Measurements from ENCODE around the gene CKS2. TPM values are rescaled to one million over a fixed set of nuclear protein-coding genes. Genes with fewer than 3 reads are reported as not detected.
A peak's percentile ranks its signal among the peaks of the same experiment; 100 is the strongest.

Gene CKS2
- total RNA-seq, 2 donors from 2014 or later: 4.2 to 8.6 TPM

DNA sequence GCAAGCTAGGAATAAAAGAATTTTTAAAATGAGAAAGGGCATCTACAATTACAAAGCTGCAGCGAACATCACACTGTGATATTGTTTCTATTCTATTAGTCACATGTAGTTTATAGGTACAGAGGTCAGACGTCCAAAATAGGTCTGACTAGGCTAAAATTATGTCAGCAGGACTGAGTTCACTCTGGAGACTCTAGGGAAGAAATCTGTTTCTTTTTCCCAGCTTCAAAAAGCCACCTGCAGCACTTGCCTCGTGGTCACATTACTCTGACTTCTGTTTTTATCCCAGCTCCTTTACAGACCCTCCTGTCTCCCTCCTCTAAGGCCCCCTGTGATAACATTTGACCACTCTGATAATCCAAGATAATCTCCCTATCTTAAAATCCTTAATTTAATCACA, 5.1 kb upstream of the CKS2 start:
- intact Hi-C loops (cut with DNase I): no loop called here
- DNase-seq (no peak), ATAC-seq (no peak)

DNA sequence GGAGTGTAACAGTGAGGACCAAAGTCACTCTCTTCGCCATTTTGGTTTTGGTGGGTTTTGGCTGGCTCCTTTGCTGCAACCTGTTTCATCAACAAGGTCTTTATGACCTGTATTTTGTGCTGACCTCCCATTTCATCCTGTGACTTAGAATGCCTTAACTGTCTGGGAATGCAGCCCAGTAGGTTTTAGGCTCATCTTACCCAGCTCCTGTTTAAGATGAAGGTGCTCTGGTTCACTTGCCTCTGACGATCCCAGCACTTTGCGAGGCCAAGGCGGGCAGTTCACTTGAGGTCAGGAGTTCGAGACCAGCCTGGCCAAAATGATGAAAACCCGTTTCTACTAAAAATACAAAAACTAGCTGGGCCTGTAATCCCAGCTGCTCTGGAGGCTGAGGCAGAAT, 1.8 kb upstream of the CKS2 start:
- ATAC-seq: no peak
- intact Hi-C loops (cut with DNase I): no loop called here

DNA sequence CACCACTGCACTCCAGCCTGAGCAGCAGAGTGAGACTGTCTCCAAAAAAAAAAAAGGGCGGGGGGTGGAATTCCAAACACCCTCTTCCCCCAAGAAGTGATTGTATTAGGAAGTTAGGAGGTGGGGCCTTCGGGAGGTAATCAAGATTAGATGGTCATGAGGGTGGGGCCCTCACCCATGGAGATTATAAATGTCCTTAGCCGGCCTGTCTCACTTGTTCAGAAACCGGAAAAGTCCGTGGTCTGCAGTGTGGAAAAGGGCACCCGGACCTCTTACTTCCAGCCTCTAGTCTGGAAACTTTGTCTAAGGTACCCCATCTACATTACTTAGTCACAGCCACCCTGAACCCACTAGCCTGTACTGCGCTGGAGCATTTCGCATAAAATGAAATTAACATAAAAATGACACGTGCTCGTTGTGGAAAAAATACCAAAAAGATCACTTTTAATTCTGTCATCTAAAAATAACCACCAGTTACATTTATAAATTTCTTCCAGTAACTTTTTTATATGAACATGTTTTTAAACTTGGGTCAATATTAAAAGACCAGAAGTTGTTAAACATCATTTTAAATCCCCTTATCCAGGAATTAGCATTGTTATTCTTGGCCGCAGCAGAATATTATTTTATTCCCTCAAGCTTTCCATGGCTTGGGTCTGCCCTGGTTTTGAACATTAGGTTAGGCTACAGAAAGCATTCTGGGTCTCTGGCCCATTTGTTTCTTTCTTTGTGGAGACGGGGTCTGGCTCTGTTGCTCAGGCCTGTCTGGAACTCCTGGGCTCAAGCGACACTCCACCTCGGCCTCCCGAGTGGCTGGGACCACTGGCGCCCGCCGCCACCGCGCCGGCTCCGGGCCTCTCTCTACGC, 1.2 kb upstream of the CKS2 start:
- intact Hi-C loops (cut with DNase I): no loop called here
- ATAC-seq (no peak), DNase-seq (peak; percentile 36)

More for the DNA sequence above, 1.8 kb upstream of the CKS2 start:
- no peak for DNase-seq

DNA sequence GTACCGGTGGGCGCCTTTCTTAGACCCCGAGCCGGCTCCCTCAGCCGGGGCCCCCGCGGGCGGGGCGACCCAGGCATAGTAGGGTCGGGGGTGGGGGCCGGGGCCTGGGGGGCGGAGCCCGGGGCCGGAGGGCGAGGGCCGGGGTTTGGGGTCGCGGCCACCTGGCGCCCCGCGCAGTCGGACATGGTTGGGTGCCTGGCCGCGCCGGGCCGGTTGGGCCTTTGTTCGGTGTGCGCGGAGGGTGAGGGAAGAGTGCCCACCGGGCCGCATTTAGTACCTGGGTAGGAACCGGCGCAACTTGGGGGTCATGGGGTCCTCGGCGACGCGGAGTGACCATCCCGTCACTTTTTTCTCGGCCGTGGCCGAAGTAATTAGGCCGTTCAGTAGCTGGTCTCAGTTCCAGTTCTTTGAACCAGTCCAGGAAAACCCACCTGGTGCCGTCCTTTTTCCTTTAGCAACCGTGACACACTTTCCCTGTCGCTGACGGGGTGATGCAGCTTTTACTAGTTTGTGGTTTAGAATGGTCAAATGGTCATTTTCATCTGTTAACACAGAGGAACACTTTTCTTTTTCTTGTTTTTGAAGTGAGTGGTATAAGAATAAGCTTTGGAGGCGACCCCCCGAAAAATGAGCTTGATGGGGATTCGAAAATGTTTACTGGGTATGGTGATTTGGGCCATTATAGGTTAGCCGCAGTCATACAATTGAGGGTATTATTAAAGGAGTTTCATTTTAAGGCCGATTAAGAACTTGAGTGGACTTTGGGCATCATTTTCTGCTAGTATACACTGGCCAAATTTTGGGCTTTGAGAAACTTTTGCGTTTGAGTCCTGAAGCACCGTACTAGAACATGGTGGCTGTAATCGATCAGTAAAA, 589 bp downstream of the CKS2 start:
- intact Hi-C loops (cut with DNase I): no loop called here
- peak; percentile 38 for DNase-seq

DNA sequence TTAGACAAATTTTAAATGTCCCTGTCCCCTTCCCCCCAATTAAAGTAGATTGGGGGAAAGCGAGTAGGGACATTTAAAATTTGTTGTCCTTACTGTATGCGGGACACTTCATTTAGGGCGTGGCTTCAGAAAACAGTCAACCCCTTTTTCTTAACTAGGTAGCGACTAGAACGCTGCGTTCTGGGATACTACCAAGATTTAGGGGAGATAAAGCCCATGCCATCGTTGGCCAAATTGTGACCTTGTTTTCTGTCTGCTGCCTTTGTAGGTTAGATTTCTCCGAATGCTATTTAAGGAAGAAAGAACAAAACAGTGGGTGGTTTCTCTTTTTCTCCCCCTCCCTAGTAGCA, 1.2 kb downstream of the CKS2 start:
- no peak for ATAC-seq
- intact Hi-C loops (cut with DNase I): no loop called here
- DNase-seq: no peak

More for the DNA sequence above, 589 bp downstream of the CKS2 start:
- peak in 1 of 2 donors; percentile 2 for ATAC-seq

DNA sequence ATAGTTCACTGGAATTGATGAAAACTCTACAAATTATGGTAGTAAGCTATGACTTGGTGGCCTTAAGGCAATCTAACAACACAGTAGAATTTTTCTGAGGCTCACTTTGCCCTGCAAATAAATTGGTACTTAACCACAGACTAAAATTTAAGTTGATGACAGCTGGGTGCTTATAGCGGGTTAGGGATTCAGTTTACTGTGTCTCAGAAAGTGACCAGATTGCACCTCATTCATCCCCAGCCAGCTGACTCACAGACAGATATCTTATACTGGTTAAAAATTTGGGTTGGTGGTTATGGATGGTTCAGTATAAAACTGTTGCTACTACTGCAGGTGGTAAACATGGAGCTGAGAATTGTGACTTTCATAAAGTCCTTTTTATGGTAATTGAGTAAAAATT, 2.8 kb downstream of the CKS2 start:
- no peak for DNase-seq
- no peak for ATAC-seq
- intact Hi-C loops (cut with DNase I): no loop called here

DNA sequence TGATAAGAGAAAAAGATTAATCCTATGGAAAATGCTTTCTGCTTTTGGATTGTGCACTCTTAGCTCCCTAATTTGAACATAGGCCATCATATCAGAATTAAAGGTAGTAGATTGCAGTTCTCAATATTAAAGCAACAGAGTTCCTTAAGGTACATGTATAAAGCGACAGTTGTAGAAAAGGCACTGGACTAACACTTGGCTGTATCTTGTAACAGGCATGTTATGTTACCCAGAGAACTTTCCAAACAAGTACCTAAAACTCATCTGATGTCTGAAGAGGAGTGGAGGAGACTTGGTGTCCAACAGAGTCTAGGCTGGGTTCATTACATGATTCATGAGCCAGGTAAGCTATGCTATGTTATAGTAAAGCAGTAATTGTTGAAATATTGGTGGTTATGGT, 4.0 kb downstream of the CKS2 start:
- intact Hi-C loops (cut with DNase I): no loop called here
- DNase-seq: no peak
- no peak for ATAC-seq

DNA sequence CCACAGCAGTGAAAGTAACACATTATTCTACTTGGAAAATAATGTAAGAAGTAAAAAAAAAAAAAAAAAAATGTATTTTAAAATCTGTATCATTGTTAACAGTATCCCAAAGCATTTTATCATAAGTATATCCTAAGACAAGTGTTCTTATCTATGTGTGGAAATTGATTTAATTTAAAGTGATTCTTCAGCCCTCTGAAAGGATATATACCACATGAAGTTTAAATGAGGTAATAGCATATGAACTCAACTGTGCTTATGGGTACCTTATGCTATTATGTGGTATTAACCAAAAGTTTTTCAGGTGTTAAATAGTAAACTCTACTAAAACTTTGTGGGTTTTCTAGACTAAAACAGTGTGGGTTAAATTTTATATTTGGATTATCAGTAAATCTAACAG, 4.5 kb downstream of the CKS2 start:
- intact Hi-C loops (cut with DNase I): no loop called here
- ATAC-seq: no peak
- DNase-seq: no peak

DNA sequence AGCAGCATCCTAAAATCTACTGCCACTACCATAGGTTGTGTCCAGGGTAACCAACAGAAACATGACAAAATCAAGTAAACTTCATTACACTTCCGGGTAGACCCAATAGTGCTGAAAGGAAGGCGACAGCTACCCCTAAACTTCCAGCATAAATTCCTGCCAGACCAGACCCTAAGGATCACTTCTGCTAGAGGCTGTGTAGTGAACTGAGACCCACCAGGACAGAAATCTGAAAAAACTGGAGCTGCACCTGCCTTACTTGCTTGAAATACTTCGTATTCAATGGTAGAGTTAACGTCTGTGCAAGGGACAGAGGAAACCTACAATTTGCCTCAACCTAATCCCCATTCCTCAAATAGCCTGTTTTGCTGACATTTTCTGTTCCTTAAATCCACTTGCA, 6.3 kb downstream of the CKS2 start:
- no peak for DNase-seq
- intact Hi-C loops (cut with DNase I): no loop called here
- ATAC-seq: no peak

DNA sequence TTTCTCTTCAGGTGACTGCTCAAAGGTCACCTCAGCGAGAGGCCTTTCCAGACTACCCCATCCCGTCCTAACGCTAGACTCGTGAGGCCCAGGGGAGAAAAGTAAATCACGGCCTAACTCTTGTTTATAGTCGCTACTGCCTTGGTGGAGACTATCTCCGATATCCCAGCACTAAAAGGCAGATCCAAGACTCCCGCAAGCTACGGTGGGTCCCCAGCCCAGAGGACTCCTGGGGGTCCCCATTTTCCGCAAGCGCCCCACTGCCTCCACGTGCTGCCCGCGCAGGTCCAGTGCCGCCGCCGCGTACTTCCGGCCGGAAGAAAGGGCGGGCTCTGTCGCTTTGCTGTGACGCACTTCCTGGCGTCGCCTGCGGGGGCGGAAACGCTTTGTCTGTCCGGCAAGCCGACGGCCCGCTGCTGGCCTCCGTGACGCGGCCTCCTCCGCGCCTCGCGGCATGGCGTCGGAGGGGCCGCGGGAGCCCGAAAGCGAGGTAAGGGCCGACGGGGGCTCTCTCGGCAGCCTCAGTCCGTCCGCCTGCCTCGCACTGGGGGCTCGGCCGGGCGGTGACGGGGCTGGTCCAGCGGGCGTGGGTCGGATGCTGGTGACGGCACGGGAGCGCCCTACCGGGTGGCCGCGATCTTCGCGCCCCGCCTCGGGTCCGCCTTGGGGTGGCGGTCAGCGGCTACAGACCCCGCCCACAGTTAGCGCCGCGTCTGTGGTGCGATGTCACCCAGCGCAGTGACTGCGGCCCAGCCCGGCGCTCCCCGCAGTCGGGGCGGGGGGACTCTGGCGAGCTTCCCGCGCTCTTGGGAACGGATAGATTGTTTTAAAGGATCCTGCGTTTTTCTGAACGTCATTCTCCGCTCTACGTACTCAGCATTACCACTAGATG, 7.4 kb downstream of the CKS2 start, which contains the start of gene SECISBP2:
Gene SECISBP2 (plus strand): TSS at position 378 of the 892 bp plus-strand sequence. CDS start 77 bp downstream, at position 455.
- DNase-seq: peak; percentile 97
- peak; percentile 99 for ATAC-seq
- intact Hi-C loops (cut with DNase I): loop anchor here in 1 of 2 donors (2.0 kb wide), 1 partner anchor 230 kb away; no protein-coding TSS in a partner anchor

DNA sequence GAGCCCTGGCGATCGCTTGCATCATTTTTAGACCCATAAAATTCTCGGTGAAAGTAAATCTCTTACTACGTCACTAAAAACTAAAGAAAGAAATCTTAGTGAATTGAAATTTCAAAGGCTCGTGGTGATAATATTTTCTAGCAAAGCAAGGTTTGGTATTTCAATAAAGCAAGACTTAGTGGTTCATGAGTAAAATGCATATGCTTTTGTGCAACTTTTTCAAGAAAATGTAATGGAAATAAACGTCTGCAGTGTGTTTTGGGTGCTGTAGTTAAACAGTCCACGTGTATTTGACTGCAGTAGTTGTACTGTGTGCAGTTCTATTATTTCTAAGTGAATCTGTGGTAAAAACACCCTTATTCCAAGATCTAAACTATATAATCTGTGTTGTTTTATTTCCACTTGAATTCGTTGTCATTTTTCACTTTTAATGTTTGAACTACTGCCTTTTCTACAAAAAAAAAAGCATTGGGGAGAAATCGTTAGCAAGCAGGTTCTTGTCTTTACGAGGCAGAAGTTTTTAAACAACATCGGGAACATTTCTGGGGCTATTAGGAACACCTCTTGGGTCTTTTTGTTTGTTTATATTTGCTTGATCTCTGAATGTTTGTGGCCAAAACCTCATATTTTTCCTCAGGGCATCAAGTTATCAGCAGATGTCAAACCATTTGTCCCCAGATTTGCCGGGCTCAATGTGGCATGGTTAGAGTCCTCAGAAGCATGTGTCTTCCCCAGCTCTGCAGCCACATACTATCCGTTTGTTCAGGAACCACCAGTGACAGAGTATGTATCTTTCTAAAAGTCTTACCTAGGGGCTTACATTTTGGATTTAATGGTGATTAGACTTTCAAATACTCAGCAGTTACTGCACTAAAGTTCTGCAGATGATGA, 8.3 kb downstream of the CKS2 start:
- intact Hi-C loops (cut with DNase I): loop anchor here in 1 of 2 donors (2.0 kb wide), 1 partner anchor 230 kb away; no protein-coding TSS in a partner anchor
- no peak for ATAC-seq
- DNase-seq: no peak

DNA sequence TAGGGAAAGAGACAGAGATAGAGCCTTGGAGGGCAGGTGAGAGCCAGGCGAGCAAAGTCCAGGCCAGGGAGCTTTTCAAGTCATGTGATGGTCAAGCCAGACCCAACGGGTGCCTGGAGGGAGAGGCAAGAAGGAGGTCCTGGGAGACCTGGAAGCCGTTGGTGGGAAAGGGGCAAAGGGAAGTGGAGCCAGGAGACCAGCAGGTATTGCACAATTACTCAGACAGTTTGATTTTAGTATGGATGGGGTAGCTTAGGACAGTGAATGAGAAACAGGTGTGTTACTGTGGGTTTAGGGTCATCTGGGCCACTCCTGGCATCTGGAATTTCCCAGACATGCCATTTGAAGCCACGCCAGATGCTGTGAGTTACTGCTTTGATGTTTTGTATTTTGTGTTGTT, 12.4 kb downstream of the CKS2 start:
- ATAC-seq (no peak), DNase-seq (no peak)
- intact Hi-C loops (cut with DNase I): loop anchor here in 1 of 2 donors (10.0 kb wide), 1 partner anchor 221 kb away; no protein-coding TSS in a partner anchor

DNA sequence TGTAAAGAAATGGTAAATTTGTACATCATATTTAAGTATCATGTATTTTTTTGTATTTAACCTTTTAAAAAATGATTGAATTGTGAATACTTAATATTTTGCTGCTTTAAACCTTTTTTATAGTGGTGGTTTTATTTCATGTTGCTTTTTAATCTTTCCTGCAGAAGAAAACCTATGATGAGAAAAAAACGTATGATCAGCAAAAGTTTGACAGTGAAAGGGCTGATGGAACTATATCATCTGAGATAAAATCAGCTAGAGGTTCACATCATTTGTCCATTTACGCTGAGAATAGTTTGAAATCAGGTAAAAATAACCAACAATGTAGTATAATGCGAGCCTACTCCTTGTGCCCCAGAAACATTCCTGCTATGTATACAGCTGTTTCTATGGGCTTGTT, 14.7 kb downstream of the CKS2 start:
- intact Hi-C loops (cut with DNase I): loop anchor here in 1 of 2 donors (10.0 kb wide), 1 partner anchor 219 kb away; no protein-coding TSS in a partner anchor
- no peak for ATAC-seq

DNA sequence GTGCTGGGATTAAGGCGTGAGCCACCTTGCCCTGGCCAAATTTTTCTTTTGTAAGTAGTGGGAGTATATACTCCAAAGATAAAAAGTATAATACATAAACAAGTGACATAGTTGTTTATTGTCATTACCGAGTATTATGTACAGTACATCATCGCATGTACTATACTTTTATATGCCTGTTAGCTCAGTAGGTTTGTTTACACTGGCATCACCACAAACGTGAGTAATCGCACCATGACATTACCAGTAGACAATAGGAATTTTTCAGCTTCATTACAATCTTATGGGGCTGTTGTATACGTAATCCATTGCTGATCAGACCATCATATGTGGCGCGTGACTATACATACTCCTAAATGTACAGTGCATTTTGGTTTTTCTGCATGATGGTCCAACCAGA, 17.1 kb downstream of the CKS2 start:
- DNase-seq (no peak), ATAC-seq (no peak)
- intact Hi-C loops (cut with DNase I): loop anchor here in 1 of 2 donors (10.0 kb wide), 1 partner anchor 217 kb away; no protein-coding TSS in a partner anchor

More for the DNA sequence above, 14.7 kb downstream of the CKS2 start:
- DNase-seq: no peak

DNA sequence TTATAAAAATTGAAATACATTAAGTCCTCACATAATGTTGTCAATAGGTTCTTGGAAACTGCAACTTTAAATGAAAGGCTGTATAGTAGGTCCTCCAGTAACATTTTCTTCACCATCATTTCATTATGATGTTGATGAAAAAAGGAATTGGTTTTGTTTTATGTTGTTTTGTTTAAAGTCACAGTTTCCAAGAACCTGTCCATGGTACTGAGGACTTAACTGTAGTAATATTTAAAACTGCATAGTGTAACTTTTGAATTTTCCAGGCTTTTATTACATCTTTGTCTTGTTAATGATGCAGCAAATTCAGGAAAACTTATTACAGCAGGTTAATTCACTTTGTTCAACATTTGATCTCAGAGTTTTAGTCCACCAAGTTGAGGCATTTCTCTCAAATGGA, 18.9 kb downstream of the CKS2 start:
- intact Hi-C loops (cut with DNase I): loop anchor here in 1 of 2 donors (10.0 kb wide), 1 partner anchor 215 kb away; no protein-coding TSS in a partner anchor
- no peak for DNase-seq
- ATAC-seq: no peak

DNA sequence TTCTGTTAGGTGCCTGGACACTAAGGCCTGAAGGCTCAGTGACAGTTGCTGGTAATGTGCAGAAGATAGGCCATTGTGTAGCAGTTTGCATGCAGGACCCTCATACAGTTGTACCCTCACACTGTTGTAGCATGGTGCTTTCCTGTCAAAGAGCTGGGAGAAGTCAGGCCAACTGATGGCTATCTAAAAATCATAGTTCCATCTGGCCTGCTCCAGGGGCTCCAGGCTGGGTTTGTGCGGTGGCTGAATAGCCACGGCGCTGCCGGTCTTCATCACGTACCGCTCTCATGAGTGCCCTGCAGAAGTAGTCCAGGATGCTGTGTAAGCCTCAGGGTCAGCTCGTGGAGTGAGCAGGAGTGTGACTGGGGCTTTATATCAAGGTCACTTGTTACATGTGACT, 19.5 kb downstream of the CKS2 start:
- DNase-seq (no peak), ATAC-seq (no peak)
- intact Hi-C loops (cut with DNase I): no loop called here

DNA sequence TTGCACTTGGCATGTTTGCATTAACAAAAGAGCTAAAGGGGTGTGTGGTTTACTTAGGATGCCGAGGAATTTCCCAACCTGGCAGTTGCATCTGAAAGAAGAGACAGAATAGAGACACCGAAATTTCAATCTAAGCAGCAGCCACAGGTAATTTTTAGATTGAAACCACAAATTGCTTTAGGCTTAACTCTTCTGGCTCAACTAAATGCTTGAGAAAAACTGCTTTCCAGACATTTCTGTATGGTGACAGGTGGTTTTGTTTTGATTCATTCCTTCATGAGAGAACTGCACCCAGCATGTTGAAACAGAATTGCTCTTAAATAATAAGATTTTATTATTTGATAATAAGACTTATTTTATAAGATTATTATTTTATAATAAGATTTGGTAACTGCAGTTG, 28.8 kb downstream of the CKS2 start:
- no peak for ATAC-seq
- intact Hi-C loops (cut with DNase I): no loop called here
- no peak for DNase-seq

DNA sequence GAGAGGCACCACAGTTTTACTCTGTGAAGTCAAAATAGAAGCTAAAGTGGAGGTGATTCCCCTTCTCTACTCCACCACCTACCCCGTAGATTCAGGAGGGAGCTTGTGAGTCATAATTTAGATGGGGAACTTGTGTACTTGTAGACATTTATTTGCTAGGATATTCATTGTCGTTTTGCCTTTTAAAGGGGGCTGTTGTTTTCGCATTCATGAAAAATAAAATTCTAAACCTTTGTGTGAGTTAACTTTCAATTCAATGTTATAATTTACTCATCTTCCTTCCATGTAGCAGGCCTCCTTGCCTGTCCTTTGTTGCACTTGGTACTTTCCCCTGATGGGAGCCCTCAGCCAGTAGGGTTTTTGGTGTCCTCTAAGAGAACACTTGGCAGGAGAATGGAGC, 29.3 kb downstream of the CKS2 start:
- DNase-seq (no peak), ATAC-seq (no peak)
- intact Hi-C loops (cut with DNase I): no loop called here

Measured in left cardiac atrium (tissue), 4 donors.